AML-193 (cell line): ENCODE measurements around the gene PDF.
A peak's percentile ranks its signal among the peaks of the same experiment; 100 is the strongest.

Experiments used
- DNase-seq, 2 experiments: peaks; one replicate each; lab custom pipeline; 2025; lab: John Stamatoyannopoulos, UW

Gene PDF

DNA sequence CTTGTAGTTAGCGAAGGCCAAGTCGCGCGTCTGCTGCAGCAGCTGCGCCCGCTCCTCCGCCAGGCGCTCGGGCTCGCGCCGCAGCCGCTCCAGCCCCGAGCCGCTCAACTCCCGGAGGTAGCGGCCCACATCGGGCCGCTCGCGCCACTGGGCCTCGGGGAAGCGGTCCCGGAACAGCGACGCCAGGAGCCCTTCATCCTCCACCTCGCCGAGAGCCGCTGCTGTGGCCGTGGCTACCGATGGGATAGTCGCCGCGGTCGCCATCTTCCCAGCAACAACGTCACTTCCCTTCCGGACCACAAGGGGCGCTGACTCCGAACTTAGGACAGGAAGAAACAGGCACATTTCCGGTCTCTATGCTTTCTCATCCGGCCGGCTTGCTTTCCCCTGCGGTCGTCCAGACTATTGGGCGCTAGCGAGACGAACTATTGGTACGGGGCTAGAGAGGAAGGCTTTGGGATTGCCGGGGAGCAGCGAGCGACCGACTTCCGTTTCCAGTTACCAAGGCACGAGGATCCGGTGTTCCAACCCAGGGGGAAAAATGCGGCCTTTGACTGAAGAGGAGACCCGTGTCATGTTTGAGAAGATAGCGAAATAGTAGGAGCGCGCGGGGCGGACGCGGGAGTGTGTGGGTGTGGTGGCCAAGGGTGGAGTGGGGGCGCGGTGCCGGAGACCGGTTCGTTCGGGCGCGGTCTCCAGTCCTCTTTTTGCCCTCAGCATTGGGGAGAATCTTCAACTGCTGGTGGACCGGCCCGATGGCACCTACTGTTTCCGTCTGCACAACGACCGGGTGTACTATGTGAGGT is 9.1 kb upstream of the PDF start, which contains the start of the genes COG8 and NIP7:
Gene COG8, minus strand, starts transcription at position 276 of the 806 bp plus-strand sequence. Its CDS starts 12 bp downstream, at position 264.
Gene NIP7, plus strand, starts transcription at position 484 of the 806 bp plus-strand sequence. Its CDS starts 58 bp downstream, at position 542.
- DNase-seq = peak; percentile 97 to 98

DNA sequence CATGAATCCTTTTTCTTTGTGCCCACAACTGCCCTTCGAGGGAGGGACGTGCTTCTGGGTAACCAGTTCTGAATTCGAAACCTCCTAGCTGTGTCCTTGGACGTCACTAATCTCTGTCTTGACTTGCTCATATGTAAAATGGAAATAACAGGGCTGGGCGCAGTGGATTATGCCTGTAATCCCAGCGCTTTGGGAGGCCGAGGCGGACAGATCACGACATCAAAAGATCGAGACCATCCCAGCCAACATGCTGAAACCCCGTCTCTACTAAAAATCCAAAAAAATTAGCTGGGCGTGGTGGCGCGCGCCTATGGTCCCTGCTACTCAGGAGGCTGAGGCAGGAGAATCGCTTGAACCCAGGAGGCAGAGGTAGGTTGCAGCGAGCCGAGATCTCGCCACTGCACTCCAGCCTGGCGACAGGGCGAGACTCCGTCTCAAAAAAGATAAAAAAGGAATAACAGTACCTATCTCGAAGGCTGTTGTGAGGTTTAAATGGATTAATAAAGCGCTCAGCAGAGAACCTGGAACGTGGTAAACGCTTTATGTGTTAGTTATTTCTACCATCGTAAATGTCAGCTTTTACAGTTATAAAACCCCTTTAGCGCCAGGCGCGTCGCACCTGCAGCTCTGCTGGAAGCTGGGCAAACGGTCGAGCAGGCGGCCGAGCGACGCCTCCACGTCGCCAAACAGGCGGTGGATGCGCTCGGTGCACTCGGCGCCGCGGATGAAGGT is 8.3 kb upstream of the PDF start:
- no peak for DNase-seq

DNA sequence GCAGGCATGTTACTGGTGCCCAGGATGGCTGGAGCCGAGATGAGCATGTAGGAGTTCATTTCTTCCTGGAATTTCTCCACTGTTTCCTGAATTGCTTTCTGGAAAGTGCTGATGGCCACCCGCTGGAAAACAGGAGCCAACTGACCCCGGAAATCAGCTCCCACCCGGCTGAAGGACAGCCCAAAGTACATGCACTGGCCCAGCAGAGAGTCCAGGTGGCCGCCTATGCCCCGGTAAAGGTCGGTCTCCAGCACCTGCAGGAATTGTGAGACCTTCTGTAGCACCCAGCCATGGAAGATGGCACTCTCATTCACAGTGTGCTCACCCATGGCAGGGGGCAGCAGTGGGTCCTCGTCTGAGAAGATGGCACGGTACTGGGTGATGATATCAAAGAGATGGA is 4.3 kb upstream of the PDF start:
- no peak for DNase-seq

DNA sequence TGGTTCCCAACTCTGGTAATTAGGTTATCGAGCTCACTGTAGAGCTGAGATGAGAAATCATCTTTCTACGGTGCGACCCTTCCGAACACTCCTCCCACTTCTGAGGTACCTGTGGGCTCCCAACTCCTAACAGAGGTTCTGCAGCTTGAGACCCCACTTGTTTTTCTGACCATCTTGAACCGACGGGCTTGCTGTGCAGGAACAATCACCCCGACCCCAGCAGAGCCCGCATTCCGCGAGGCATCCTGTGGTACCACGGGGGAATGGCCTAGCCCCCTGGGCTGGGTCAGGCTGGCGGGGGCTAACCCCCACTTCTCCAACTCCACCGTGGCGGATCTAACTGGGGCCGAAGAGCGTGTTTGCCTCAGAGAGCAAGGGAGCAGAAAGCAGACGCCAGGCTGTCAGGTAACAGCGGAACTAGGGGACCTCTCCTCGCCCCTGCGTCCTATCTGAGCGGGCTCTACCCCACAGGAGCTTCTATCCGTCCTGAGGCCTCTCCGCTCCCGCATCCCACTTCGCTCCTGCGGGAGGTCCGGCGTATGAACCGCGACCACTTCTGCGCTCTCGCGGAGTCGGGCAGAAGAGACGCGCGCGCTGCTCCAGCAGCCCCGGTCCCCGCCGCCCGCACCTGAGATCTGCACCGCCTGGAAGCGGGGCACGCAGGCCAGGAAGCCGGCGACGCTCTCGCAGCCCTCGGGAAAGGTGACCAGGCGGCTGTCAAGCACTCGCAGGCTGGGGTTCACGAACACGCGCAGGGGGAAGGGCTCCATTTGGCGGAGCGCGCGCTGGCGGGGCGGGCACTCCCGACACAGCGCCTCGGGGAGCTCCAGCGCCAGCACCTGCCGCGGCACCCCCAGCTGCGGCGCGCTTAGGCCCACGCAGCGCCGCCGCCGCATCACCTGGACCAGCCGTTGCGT is 761 bp downstream of the PDF start:
- DNase-seq = peak in 1 of 2 experiments; percentile 11

DNA sequence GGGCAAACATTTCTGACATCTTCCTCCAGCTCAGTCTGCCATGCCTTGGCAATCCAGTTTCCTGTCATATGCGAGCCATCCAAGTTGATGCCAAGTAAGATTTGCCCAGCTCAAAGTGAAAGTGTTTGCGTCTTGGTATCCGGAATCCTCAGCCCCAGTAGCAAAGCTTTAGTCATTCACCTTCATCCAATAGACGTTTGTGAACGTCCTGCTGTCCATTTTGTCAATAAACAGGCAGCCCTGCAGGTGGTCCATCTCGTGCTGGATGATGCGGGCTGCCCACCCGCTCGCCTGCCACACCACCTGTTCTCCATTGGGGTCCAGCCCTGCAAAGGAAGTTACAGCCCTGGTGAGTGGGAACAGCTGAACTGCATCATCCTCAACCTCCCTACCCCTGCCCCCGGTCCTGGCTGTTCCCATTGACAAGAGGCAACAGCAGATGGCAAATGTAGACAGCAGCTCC is 1.5 kb downstream of the PDF start:
- DNase-seq = no peak

DNA sequence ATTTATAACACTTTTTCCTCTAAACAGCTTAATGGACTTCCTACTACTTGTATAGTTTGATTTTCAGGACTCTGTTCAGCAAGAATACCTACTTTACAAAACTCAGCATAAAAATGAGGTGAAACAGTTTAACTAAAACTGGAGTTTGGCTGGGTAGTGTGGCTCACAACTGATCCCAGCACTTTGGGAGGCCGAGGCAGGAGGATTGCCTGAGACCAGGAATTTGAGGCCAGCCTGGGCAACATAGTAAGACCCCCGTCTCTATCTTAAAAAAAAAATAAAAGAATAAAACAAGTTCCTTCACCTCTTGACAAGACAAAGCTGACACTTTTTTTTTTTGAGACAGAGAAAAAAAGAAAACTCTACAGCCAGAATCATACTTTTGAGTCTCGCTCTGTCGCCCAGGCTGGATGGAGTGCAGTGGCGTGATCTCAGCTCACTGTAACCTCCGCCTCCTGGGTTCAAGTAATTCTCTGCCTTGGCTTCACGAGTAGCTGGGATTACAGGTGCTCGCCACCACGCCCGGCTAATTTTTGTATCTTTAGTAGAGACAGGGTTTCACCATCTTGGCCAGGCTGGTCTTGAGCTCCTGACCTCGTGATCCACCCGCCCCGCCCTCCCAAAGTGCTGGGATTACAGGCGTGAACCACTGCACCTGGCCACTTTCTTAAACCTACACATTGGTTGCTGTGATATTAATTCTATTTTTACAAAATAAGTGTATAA is 2.6 kb downstream of the PDF start:
- DNase-seq = no peak

DNA sequence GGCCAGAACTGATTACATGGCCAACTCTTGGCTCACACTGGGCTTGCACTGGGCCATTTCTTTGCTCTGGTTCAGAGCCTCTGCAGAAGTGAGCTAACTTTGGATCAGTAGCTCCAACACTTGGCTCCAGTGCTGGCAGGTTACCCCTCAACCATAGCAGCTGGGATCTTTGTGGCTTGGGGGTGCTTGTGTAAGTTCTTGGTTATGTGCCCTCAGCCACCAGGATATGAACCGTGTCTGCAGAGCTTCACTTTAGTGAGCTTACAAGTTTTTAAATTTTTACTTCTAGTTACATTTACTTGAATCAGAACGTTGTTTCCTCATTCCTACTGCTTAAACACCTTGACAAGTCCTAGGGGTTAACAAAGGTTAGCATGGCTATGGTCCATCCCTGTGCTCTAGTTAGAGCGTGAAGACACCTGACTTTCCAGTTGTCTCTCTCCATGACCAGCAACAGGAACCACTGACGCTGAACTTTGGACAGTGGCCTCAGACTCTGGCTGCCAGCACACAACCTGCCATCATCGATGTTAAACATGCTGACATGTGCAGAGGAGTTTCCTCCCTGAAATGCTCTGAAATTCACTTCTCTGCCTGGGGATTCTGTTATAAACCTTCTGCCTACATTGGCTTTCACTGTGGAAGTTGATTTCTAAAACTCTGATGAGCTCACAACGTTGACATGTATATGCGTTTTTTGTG is 4.1 kb downstream of the PDF start:
- no peak for DNase-seq

DNA sequence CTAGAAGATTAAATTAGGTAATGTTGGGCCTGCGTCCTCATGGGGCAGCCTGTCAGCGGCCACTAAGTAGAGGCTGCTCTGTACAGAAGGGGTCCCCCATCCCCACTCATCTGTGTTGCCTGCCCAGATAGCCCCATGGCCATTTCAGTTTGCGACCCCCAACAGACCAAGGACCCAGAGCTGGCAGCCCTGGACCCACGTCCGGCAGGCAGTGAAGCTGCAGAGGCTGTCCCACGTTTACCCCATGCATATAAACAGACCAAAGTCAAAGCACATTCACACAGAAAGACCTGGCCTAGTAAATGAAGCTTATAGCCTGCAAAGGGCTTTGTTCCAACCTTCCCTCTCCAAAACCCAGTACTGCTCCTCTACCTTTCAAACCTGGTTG is 4.6 kb downstream of the PDF start:
- DNase-seq = no peak

DNA sequence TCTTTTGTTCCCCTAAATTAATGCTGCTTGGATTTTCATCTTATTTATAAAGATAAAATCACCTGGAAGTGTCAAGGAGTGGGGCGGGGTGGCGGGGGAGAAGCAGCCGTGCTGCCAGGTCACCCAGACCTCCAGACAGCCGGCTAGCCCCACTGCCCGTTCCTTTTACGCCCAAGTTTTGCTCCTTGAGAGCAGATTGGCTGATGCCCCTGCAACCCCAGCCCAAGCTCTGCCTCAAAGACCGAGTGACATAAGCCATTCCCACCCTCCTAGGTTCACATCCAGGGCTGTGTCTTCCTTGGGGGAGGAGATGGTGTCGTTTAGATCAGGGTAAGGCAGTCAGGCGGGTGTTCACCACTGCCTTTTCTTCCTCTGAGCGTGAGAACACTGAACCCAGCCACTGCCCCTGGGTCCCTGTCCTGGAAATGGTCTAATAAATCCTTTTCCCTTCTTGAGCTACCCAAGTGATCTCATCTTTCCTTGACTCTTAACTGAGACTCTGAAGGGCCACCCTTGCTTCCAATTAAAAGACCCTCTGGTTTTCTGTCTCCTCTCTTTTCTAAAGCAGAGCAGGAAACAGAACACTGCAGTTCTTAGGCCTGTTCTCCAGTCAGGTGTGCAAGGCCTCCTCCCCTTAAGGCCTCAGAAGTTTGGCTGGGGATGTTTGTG is 5.7 kb downstream of the PDF start:
- no peak for DNase-seq

DNA sequence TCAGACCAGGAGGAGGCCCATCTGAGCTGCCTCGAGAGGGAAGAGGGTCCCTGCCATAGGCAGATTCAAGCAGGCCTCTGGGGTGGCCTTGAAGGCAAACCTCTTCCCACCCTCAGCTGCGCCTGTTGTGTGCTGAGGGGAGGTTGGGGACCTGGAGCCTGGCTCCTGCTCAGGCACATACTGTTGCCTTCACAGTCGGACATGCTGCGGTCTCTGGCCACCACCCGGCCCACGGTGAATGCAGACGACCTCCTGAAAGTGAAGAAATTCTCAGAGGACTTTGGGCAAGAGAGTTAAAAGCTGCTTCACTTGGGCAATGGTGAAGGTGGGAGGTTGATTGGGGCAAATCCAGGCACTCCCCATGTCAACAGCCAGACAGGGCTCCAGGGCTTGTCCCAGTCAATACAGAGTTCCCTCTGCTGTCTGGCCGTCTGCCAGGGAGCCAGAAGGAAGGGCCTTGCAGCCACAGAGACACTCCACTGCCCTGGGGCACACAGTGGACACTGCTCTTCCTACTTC is 6.3 kb downstream of the PDF start:
- DNase-seq = peak; percentile 22 to 48

DNA sequence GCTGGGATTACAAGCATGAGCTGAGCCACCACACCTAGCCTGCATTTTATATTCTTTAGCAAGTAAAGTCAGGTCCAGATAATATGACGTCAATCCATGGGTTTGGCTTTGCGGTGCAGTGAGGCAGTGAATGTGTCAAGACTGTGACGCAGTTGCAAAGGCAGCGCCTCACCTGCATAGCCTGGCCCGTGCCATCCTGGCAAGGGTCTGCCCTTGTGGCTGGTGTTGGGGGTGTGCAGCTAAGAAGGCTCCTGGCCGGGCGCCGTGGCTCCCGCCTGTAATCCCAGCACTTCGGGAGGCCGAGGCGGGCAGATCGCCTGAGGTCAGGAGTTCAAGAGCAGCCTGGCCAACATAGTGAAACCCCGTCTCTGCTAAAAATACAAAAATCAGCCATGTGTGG is 7.0 kb downstream of the PDF start:
- DNase-seq = no peak

DNA sequence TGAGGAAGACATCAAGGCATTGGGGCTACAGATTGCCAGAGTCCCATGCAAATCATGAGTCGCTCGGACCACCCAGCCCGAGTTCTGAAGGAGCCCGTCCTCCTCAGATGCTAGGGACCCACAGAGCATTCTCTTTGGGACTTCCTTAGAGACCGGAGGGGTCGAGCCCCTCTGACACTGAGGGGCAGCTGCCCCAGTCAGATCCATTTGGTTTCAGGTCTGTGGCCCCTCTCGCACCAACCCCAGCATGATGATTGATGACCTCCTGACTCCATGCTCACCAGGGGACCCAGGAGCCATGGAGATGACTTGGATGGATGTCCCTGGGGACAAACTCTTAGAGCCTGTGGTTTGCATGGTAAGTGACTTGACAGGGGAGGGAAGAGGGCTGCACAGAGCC is 8.0 kb downstream of the PDF start:
- no peak for DNase-seq

DNA sequence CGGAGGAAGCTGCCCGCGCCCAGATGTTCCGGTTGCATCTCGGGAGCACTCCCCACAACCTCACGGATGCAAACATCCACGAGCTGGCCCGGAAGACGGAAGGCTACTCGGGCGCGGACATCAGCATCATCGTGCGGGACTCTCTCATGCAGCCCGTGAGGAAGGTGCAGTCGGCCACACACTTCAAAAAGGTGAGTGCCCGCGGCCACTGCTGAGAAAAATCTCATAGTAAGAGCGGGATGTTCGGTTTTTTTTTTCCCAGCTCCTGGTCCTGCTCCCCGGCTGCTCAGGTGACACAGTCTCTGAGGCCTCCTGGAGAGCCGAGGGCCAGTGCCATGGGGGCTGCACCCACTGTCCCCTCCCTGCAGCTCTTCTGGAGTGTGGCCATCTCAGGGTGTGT is 9.3 kb downstream of the PDF start:
- no peak for DNase-seq

DNA sequence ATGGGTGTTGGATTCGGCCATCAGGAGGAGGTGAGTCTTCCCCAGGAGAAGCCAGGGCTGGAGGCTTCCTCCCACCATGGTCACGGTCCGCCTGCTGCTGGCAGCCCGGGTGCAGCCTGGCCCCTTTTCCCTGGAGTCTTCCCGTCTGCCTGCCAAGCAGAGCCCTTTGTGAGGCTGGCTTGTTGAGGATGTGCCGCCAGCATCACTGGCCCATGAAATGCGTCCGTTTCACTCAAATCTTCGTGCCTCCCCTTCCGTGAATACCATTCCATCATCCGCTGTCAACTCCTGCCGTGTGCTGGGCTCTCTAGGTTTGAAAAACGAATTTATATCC is 9.7 kb downstream of the PDF start:
- DNase-seq = no peak

DNA sequence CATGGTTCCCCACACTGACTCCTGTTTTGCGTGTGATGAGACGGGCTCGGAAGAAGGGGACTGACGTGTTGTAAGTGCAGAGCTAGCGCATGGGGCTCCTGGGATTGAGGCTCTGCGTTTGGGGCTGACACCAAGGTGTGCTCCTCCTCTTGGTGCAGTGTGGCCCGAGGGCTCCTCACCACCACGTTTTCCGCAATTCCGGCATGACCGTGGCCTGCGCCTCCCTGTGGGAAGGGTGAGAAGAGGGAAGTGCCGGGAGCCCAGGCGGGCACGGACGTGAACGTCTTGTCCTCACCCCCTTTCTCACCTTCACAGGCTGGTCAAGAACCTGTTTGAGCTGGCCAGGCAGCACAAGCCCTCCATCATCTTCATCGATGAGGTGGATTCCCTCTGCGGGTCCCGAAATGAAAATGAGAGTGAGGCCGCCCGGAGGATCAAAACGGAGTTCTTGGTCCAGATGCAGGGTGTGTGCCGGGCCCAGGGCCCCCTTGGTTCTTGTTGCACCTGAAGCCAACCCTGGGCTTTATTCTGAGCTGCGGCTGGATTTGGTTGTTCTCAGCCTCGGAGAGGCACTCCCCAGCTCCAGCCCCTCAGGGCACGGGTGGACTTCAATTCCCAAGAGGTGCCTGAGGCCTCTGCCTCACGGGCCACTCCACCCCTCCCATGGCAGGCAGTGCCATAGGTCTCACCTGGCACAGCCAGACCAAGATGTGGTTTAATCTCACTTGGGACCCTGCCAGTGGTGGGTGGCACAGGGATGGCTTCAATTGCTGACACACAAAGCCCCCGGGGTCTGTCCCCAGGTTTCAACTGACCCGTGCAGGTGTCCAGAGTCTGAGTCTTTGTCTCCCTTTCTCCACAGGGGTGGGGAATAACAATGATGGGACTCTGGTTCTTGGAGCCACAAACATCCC is 10.3 kb downstream of the PDF start:
- no peak for DNase-seq

DNA sequence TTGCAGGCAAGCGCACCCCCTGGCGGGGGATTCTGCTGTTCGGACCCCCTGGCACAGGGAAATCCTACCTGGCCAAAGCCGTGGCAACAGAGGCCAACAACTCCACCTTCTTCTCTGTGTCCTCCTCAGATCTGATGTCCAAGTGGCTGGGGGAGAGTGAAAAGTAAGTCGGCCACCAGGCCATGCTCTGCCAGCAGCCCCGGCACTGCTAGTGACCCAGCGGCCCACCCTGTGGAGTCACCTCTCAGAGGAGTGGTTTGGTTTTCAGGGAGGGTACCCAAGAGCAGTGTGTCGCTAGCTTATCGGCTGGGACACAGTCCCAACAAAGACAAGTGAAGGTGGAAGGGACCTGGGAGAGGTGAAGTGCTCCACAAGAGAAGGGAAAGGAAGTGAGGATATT is 11.0 kb downstream of the PDF start:
- DNase-seq = no peak

DNA sequence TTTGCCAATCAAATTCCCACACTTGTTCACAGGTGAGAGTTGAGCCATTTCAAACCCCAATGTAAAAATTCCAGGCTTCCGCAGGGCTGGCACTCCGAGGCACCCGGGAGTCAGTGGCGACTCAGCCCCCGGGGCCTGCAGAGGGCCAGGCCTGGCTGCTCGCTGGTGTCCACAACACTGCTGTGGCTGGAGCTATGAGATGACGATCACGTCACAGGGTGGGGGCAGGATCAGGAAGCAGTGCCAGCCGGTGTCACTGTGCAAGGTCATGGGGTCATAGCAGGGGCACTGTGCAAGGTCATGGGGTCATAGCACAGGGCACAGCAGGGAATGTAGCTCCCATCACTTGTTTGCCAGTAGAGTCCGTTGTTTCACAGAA is 11.5 kb downstream of the PDF start:
- DNase-seq = no peak

DNA sequence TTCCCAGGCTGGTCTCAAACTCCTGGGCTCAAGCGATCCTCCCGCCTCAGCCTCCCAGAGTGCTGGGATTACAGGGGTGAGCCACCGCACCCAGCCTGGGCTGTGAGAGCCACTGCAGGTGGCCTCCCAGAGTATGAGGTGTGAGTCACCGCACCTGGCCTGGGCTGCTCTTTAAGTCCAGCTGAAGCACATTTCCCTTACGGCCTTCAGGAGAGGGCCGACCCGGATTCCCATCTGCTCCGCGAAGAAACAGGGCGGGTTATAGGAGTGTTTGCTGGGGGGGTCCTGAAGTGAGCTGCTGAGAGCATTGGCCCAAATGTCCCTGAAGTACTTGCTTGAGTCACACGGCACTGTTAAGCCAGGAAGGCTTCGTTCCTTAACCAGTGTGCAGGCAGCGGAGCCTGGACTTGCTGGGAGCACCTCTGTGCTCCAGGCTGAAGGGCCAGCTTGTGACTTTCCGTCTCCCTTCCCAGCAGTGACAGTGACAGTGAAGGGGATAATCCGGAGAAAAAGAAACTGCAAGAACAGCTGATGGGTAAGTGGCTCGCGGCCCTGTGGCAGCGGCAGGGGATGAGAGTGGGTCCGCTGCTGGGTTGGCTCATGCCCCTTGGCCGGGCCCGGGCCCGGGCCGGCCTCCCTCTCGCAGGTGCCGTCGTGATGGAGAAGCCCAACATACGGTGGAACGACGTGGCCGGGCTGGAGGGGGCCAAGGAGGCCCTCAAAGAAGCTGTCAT is 12.0 kb downstream of the PDF start:
- no peak for DNase-seq
